ENCODE results near the gene GABARAP.

DNA sequence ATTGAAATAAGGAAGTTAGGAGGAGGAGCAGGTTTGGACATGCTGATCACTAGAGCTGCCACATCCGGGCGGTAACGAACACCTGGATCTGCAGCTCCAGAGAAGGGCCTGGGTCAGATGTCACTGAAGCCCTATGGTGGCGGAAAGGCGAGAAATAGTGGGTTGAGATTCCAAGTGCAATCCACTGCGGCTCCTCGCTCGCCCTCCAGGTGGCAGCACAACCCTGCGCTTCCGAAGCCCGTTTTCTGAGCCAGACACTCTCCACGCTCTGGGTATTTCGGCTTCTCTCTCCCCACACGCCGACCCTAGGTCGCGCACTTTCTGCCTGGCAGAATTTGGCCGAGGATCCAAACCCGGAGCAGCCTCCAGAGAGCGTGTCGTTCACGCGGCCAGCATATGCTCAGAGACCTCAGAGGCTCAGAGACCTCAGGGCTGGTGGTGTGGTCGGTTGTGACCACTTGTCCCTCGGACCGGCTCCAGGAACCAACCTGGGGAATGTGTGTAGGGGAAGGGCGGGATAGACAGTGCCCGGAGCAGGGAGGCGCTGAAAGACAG, 38.3 kb upstream of the GABARAP start:
- TF ChIP-seq FOXM1 (IDR thresholded peaks at IDR 0.05; ENCODE audit: borderline replicate concordance, low read depth) (no peak), TAF1 (IDR thresholded peaks at IDR 0.05; ENCODE audit: low read depth) (no peak), NFIC (IDR thresholded peaks at IDR 0.05) (no peak), EGR1 (IDR thresholded peaks at IDR 0.05) (no peak), REST (IDR thresholded peaks at IDR 0.05; ENCODE audit: low read depth) (no peak), RAD21 (IDR thresholded peaks at IDR 0.05; ENCODE audit: low read depth) (peak; percentile 98), EP300 (IDR thresholded peaks at IDR 0.05; ENCODE audit: borderline replicate concordance) (no peak), MAX (IDR thresholded peaks at IDR 0.05) (peak; percentile 52), CREB1 (IDR thresholded peaks at IDR 0.05; ENCODE audit: low read depth) (no peak), CEBPB (IDR thresholded peaks at IDR 0.05) (no peak), YY1 (IDR thresholded peaks at IDR 0.05; ENCODE audit: low read depth) (0 out of 2 replicates have a peak, but pooled peaks have one; percentile 32), ZBTB7A (IDR thresholded peaks at IDR 0.05; ENCODE audit: low read depth) (0 out of 2 replicates have a peak, but pooled peaks have one; percentile 39), USF1 (IDR thresholded peaks at IDR 0.05) (no peak)

All from Ishikawa (cell line).